Liver (tissue), 9 donors: ENCODE results near the gene GPN1. TPM values are rescaled to one million over a fixed set of nuclear protein-coding genes. Genes with fewer than 3 reads are reported as not detected.

Source experiments
- DNase-seq: peaks from one replicate; pipeline ENCODE4 v3.0.0-alpha.2; 2017; ENCODE audit warnings: low spot score
- H3K27ac ChIP-seq, 2 donors: one replicate each; pipeline ENCODE4 v1.7.0; 2013; ENCODE audit warnings: inconsistent platforms in 2 of 2, low read length in 2 of 2, control low read depth in 1 of 2, low read depth in 1 of 2, mild to moderate bottlenecking in 1 of 2
- H3K27me3 ChIP-seq, 4 donors: one replicate each; pipeline versions ENCODE4 v1.6.1 to v1.7.0; 2013; ENCODE audit warnings: low read length in 3 of 4, inconsistent platforms in 1 of 4, mild to moderate bottlenecking in 1 of 4, moderate library complexity in 1 of 4; ENCODE audit not compliant: control insufficient read depth in 4 of 4, insufficient read depth in 4 of 4
- H3K36me3 ChIP-seq, 4 donors: one replicate each; pipeline versions ENCODE4 v1.6.1 to v1.7.0; 2013; ENCODE audit warnings: low read length in 3 of 4, mild to moderate bottlenecking in 3 of 4, low read depth in 1 of 4, moderate library complexity in 1 of 4; ENCODE audit not compliant: control insufficient read depth in 4 of 4, insufficient read depth in 3 of 4
- H3K4me1 ChIP-seq, 4 donors: one replicate each; pipeline versions ENCODE4 v1.6.1 to v1.7.0; 2013; ENCODE audit warnings: low read length in 3 of 4, mild to moderate bottlenecking in 3 of 4, moderate library complexity in 1 of 4; ENCODE audit not compliant: control insufficient read depth in 4 of 4, insufficient read depth in 4 of 4
- H3K4me3 ChIP-seq, 3 donors: one replicate each; pipeline versions ENCODE4 v1.6.1 to v1.7.0; 2013; ENCODE audit warnings: low read length in 3 of 3, control low read depth in 1 of 3, low read depth in 1 of 3, mild to moderate bottlenecking in 1 of 3
- H3K9ac ChIP-seq, 2 donors: one replicate each; pipeline ENCODE4 v1.7.0; 2013; ENCODE audit warnings: low read length in 2 of 2, mild to moderate bottlenecking in 2 of 2, moderate library complexity in 2 of 2, control low read depth in 1 of 2, low read depth in 1 of 2
- H3K9me3 ChIP-seq, 4 donors: one replicate each; pipeline versions ENCODE4 v1.6.1 to v1.7.0; 2013; ENCODE audit warnings: low read length in 3 of 4; ENCODE audit not compliant: control insufficient read depth in 4 of 4
- FOXA1 ChIP-seq: IDR thresholded peaks from 2 replicates; pipeline ENCODE4 v1.6.1; 2016; ENCODE audit warnings: antibody characterized with exemption
- GABPA ChIP-seq, 2 donors: IDR thresholded peaks in 1 of 2; conservative IDR thresholded peaks in 1 of 2; 2 replicates each; pipeline ENCODE4 v1.6.1; 2016; ENCODE audit warnings: antibody characterized with exemption in 2 of 2, mild to moderate bottlenecking in 1 of 2, moderate library complexity in 1 of 2
- HNF4A ChIP-seq, 2 donors: conservative IDR thresholded peaks; 2 replicates each; pipeline ENCODE4 v1.6.1; 2016; ENCODE audit warnings: antibody characterized with exemption in 2 of 2, mild to moderate bottlenecking in 2 of 2
- HNF4G ChIP-seq: IDR thresholded peaks from 2 replicates; pipeline ENCODE4 v1.6.1; 2016; ENCODE audit warnings: antibody characterized with exemption
- NR2F2 ChIP-seq: IDR thresholded peaks from 2 replicates; pipeline ENCODE4 v1.6.1; 2016; ENCODE audit warnings: antibody characterized with exemption
- RXRA ChIP-seq, 2 donors: IDR thresholded peaks; 2 replicates each; pipeline ENCODE4 v1.6.1; 2017 to 2018; ENCODE audit warnings: antibody characterized with exemption in 2 of 2, mild to moderate bottlenecking in 1 of 2
- SP1 ChIP-seq: IDR thresholded peaks from 2 replicates; pipeline ENCODE4 v1.6.1; 2018; ENCODE audit warnings: antibody characterized with exemption, mild to moderate bottlenecking
- TAF1 ChIP-seq: conservative IDR thresholded peaks from 2 replicates; pipeline ENCODE4 v1.6.1; 2016; ENCODE audit warnings: antibody characterized with exemption, mild to moderate bottlenecking
- YY1 ChIP-seq: IDR thresholded peaks from 2 replicates; pipeline ENCODE4 v1.6.1; 2016; ENCODE audit warnings: antibody characterized with exemption, mild to moderate bottlenecking
- WGBS: extraction: QIAGEN DNeasy Blood & Tissue Kit; methylation state at CpG from one replicate; pipeline ENCODE4 v1.1.7; 2013; 5-methylcytosine and 5-hydroxymethylcytosine counted together
- polyA plus RNA-seq, 2 donors: library from polyadenylated mRNA; stranded (reverse) in 1 of 2; unstranded in 1 of 2; fragments of 200-250 nt in 1 of 2; fragments of >200 nt in 1 of 2; fragmentation: Nextera tagmentation in 1 of 2; extraction: Ambion mirVana in 1 of 2; gene quantifications; one replicate each; pipeline versions ENCODE4 v1.2.1 to v1.2.3, GENCODE V29; 2013 to 2015
- total RNA-seq, 2 donors: library from RNA; depleted of rRNA; stranded (reverse); fragments of >200 nt; gene quantifications; one replicate each; pipeline ENCODE4 v1.2.3, GENCODE V29; 2014
- TF ChIP-seq, protein P1 (sequence below): IDR thresholded peaks from 2 replicates; pipeline ENCODE4 v1.6.1; 2016; ENCODE audit warnings: antibody characterized with exemption, mild to moderate bottlenecking
- TF ChIP-seq, protein P2 (sequence below): IDR thresholded peaks from 2 replicates; pipeline ENCODE4 v1.6.1; 2016; ENCODE audit warnings: antibody characterized with exemption
- TF ChIP-seq, protein P3 (sequence below): IDR thresholded peaks from 2 replicates; pipeline ENCODE4 v1.6.1; 2016; ENCODE audit warnings: antibody characterized with exemption
- TF ChIP-seq, protein P4 (sequence below): fragments of 150-350 bp; IDR thresholded peaks from 2 replicates; pipeline ENCODE4 v1.5.1; 2017; ENCODE audit warnings: improper control_type of control experiment, low read depth, low read length; ENCODE audit not compliant: missing input control
- TF ChIP-seq, protein P5 (sequence below): IDR thresholded peaks from 2 replicates; pipeline ENCODE4 v1.6.1; 2016; ENCODE audit warnings: antibody characterized with exemption
- donor health status: healthy.
- donor health status: healthy.
- donor health status: healthy.
- donor health status: healthy.
- donor health status: healthy.

The GPN1 gene
- total and polyA plus RNA-seq, 4 donors, result 10.7 to 17.2 (median 12.4) TPM

DNA sequence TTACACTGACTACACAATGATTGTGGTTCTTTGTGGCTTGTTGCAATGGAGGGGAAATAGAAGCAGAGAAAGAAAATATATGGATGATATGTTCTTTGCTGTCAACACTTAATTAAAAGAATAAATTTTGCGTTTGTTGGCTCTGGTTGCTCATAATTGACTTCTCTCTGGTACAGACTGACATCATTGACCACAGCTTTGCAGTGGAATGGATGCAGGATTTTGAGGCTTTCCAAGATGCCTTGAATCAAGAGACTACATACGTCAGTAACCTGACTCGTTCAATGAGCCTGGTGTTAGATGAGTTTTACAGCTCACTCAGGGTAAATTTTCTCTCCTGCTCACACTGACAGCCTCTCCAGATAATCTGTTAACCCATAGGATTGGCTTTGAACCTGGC lies 9.9 kb downstream of the GPN1 start (continued):
- TF ChIP-seq, protein P1, sequence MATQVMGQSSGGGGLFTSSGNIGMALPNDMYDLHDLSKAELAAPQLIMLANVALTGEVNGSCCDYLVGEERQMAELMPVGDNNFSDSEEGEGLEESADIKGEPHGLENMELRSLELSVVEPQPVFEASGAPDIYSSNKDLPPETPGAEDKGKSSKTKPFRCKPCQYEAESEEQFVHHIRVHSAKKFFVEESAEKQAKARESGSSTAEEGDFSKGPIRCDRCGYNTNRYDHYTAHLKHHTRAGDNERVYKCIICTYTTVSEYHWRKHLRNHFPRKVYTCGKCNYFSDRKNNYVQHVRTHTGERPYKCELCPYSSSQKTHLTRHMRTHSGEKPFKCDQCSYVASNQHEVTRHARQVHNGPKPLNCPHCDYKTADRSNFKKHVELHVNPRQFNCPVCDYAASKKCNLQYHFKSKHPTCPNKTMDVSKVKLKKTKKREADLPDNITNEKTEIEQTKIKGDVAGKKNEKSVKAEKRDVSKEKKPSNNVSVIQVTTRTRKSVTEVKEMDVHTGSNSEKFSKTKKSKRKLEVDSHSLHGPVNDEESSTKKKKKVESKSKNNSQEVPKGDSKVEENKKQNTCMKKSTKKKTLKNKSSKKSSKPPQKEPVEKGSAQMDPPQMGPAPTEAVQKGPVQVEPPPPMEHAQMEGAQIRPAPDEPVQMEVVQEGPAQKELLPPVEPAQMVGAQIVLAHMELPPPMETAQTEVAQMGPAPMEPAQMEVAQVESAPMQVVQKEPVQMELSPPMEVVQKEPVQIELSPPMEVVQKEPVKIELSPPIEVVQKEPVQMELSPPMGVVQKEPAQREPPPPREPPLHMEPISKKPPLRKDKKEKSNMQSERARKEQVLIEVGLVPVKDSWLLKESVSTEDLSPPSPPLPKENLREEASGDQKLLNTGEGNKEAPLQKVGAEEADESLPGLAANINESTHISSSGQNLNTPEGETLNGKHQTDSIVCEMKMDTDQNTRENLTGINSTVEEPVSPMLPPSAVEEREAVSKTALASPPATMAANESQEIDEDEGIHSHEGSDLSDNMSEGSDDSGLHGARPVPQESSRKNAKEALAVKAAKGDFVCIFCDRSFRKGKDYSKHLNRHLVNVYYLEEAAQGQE, result no peak
- TF ChIP-seq YY1, result no peak
- TF ChIP-seq, protein P2, sequence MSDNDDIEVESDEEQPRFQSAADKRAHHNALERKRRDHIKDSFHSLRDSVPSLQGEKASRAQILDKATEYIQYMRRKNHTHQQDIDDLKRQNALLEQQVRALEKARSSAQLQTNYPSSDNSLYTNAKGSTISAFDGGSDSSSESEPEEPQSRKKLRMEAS, result no peak
- TF ChIP-seq, protein P3, sequence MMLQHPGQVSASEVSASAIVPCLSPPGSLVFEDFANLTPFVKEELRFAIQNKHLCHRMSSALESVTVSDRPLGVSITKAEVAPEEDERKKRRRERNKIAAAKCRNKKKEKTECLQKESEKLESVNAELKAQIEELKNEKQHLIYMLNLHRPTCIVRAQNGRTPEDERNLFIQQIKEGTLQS, result no peak

DNA sequence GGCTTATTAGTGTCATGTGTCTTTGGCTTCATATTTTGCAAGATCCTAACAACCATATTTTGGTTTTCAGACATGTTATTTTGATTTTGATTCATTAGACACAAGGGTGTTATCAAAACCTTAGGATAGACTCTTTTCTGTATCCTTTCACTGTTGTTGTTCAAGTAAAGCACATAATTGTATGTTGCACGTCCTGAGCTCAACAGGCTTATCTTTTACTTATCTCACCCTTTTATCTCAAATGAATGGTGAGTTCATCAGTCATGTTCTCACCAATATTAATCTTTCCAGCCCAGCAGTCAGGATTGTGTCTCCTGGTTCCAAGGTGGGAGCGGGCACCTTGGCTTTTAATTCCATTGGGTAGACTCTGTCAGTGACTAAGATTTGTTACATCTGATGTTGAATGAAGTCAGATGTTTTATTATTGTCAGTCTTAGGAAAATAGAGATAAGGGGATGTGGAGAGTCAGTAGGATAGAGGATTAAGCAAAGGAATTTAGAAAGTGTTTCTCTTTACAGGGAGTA lies 11.9 kb downstream of the GPN1 start:
- H3K9me3 ChIP-seq, result no peaks in the 10 kb centered on the region
- no peak for TF ChIP-seq HNF4A (conservative IDR thresholded peaks at IDR 0.05)
- no peak for TF ChIP-seq GABPA (IDR thresholded peaks at IDR 0.05 in 1 of 2, conservative IDR thresholded peaks at IDR 0.05 in 1 of 2)
- no peak for TF ChIP-seq YY1
- TF ChIP-seq, protein P3, result no peak
- no peak for TF ChIP-seq TAF1
- TF ChIP-seq SP1, result no peak
- TF ChIP-seq FOXA1, result no peak
- TF ChIP-seq, protein P4, sequence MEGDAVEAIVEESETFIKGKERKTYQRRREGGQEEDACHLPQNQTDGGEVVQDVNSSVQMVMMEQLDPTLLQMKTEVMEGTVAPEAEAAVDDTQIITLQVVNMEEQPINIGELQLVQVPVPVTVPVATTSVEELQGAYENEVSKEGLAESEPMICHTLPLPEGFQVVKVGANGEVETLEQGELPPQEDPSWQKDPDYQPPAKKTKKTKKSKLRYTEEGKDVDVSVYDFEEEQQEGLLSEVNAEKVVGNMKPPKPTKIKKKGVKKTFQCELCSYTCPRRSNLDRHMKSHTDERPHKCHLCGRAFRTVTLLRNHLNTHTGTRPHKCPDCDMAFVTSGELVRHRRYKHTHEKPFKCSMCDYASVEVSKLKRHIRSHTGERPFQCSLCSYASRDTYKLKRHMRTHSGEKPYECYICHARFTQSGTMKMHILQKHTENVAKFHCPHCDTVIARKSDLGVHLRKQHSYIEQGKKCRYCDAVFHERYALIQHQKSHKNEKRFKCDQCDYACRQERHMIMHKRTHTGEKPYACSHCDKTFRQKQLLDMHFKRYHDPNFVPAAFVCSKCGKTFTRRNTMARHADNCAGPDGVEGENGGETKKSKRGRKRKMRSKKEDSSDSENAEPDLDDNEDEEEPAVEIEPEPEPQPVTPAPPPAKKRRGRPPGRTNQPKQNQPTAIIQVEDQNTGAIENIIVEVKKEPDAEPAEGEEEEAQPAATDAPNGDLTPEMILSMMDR, result no peak
- TF ChIP-seq, protein P5, sequence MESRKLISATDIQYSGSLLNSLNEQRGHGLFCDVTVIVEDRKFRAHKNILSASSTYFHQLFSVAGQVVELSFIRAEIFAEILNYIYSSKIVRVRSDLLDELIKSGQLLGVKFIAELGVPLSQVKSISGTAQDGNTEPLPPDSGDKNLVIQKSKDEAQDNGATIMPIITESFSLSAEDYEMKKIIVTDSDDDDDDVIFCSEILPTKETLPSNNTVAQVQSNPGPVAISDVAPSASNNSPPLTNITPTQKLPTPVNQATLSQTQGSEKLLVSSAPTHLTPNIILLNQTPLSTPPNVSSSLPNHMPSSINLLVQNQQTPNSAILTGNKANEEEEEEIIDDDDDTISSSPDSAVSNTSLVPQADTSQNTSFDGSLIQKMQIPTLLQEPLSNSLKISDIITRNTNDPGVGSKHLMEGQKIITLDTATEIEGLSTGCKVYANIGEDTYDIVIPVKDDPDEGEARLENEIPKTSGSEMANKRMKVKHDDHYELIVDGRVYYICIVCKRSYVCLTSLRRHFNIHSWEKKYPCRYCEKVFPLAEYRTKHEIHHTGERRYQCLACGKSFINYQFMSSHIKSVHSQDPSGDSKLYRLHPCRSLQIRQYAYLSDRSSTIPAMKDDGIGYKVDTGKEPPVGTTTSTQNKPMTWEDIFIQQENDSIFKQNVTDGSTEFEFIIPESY, result no peak
- no peak for TF ChIP-seq RXRA (IDR thresholded peaks at IDR 0.05)
- TF ChIP-seq NR2F2, result no peak
- TF ChIP-seq, protein P1, result no peak
- TF ChIP-seq HNF4G, result no peak
- DNase-seq, result no peak
- 93% methylated on average over 2 of the region's 2 CpGs for WGBS
- no peak overlapping the region for H3K4me3 ChIP-seq
- no peak overlapping the region for H3K27ac ChIP-seq
- H3K27me3 ChIP-seq, result no peaks in the 10 kb centered on the region
- H3K36me3 ChIP-seq, result peaks cover 7 to 58% (median 49%) of the 10 kb centered on the region in 4 donors
- no peaks in the 10 kb centered on the region for H3K4me1 ChIP-seq
- no peak overlapping the region for H3K9ac ChIP-seq
